ENCODE results near the gene TRIM28.

DNA sequence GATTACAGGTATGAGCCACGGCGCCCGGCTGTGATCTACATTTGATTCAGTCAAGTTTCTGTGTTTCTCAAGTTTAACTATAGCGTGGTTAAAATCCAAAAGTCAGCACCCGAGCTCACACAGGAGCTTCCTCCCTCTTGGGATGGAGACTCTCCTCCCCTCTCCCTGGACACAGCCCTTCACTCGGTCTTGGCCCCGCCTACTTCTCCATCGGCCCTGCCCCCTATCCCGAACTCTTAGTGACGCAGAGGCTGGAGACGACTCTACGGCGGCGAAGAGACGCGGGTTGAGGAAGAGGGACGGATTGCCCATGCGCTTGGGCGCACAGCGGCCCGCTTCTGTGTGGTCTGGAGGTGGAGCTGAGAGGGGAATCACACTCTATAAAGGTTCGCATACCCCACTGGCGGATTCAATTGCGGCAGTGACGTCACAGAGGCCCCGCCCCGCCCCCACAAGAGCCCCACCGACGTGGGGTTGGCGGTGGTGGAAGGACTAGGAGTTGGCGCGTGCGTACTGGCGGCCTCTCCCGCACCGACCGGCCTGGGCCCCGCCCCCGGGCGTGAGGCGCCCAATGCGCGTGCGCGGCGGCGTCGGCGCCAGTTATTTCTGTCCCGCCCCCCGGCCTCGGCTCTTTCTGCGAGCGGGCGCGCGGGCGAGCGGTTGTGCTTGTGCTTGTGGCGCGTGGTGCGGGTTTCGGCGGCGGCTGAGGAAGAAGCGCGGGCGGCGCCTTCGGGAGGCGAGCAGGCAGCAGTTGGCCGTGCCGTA is at the start of gene TRIM28:
- no peak for TF ChIP-seq EZH2 (IDR thresholded peaks at IDR 0.05)
- TF ChIP-seq POLR2AphosphoS5 (IDR thresholded peaks at IDR 0.05; ENCODE audit: borderline replicate concordance, low read depth, low read length) = peak; percentile 94
